Lower leg skin (tissue), 3 donors: ENCODE results near the gene KLK13.

Experiments used
- CTCF ChIP-seq, 3 donors: fragments of 450-650 bp; IDR thresholded peaks; one replicate each; pipeline ENCODE4 v1.5.1; 2016; ENCODE audit warnings: antibody characterized with exemption in 3 of 3, mild to moderate bottlenecking in 3 of 3, moderate library complexity in 2 of 3
- POLR2A ChIP-seq, 2 donors: fragments of 450-650 bp; IDR thresholded peaks; one replicate each; pipeline ENCODE4 v1.6.1; 2016 to 2017; ENCODE audit warnings: antibody characterized with exemption in 2 of 2, mild to moderate bottlenecking in 1 of 2, moderate library complexity in 1 of 2

GRCh38 chr19:51023946-51024345 lies 40.9 kb downstream of the KLK13 start:
- TF ChIP-seq CTCF (IDR thresholded peaks at IDR 0.05) (no peak), POLR2A (IDR thresholded peaks at IDR 0.05) (no peak)
